CD14-positive monocyte (primary cell): Measurements from ENCODE around the gene PRKCA. TPM values are rescaled to one million over a fixed set of nuclear protein-coding genes. Genes with fewer than 3 reads are reported as not detected.

Experiments used
- DNase-seq, 3 donors: peaks; one replicate each; pipeline ENCODE4 v3.0.0-alpha.2; 2011 to 2022
- H2AFZ ChIP-seq: 2 replicates; pipeline ENCODE4 v1.6.0; 2012; ENCODE audit warnings: mild to moderate bottlenecking, low read depth, low read length, inconsistent platforms; ENCODE audit not compliant: insufficient read depth, poor library complexity, severe bottlenecking
- H3K27ac ChIP-seq, 2 donors: 1 replicate in 1 of 2; 2 replicates in 1 of 2; pipeline ENCODE4 v1.5.1; 2012 to 2013; ENCODE audit warnings: low read length in 2 of 2, control low read depth in 1 of 2, inconsistent platforms in 1 of 2, low read depth in 1 of 2, mild to moderate bottlenecking in 1 of 2
- H3K27me3 ChIP-seq, 2 donors: one replicate each; pipeline versions ENCODE4 v1.6.0 to v1.6.1; 2011 to 2013; ENCODE audit warnings: low read length in 2 of 2; ENCODE audit not compliant: control insufficient read depth in 2 of 2, insufficient read depth in 2 of 2
- H3K36me3 ChIP-seq, 2 donors: replicated peaks in 1 of 2; 1 replicate in 1 of 2; 2 replicates in 1 of 2; pipeline versions ENCODE4 v1.5.1 to v1.6.1; 2012 to 2013; ENCODE audit warnings: low read length in 2 of 2, control low read depth in 1 of 2, inconsistent platforms in 1 of 2, mild to moderate bottlenecking in 1 of 2; ENCODE audit not compliant: insufficient read depth in 2 of 2, control insufficient read depth in 1 of 2
- H3K4me1 ChIP-seq, 2 donors: 1 replicate in 1 of 2; 2 replicates in 1 of 2; pipeline versions ENCODE4 v1.5.1 to v1.6.1; 2012 to 2013; ENCODE audit warnings: low read length in 2 of 2, control low read depth in 1 of 2, inconsistent platforms in 1 of 2, mild to moderate bottlenecking in 1 of 2, moderate library complexity in 1 of 2; ENCODE audit not compliant: insufficient read depth in 2 of 2, control insufficient read depth in 1 of 2
- H3K4me2 ChIP-seq: replicated peaks from 2 replicates; pipeline ENCODE3; 2012; ENCODE audit warnings: low read length, moderate library complexity, mild to moderate bottlenecking; ENCODE audit not compliant: poor library complexity, severe bottlenecking; ENCODE audit errors: extremely low read depth
- H3K4me3 ChIP-seq, 3 experiments: fragments of 200-600 bp in 1 of 3; sonication (generic) in 1 of 3; replicated peaks in 1 of 3; 1 replicate in 2 of 3; 2 replicates in 1 of 3; pipeline ENCODE4 v1.5.1; 2011 to 2013; ENCODE audit warnings: low read length in 3 of 3, mild to moderate bottlenecking in 3 of 3, control low read depth in 2 of 3, low read depth in 2 of 3, inconsistent platforms in 1 of 3, moderate library complexity in 1 of 3
- H3K79me2 ChIP-seq: 2 replicates; pipeline ENCODE4 v1.6.0; 2012; ENCODE audit warnings: mild to moderate bottlenecking, control low read depth, inconsistent platforms, low read length, moderate library complexity; ENCODE audit not compliant: insufficient read depth
- H3K9ac ChIP-seq: 2 replicates; pipeline ENCODE4 v1.6.0; 2017; ENCODE audit warnings: low read length, mild to moderate bottlenecking; ENCODE audit not compliant: insufficient read depth, poor library complexity, severe bottlenecking
- H3K9me3 ChIP-seq, 2 donors: replicated peaks in 1 of 2; 1 replicate in 1 of 2; 2 replicates in 1 of 2; pipeline versions ENCODE4 v1.5.1 to v1.6.1; 2012 to 2013; ENCODE audit warnings: low read length in 2 of 2, control low read depth in 1 of 2; ENCODE audit not compliant: control insufficient read depth in 1 of 2, insufficient read depth in 1 of 2
- H4K20me1 ChIP-seq: 2 replicates; pipeline ENCODE4 v1.6.0; 2012; ENCODE audit warnings: mild to moderate bottlenecking, low read length, control low read depth, moderate library complexity; ENCODE audit not compliant: insufficient read depth
- H3K27ac Mint-ChIP-seq, 7 donors: one replicate each; pipeline ENCODE4 v1.8.0; 2020; ENCODE audit warnings: mild to moderate bottlenecking in 7 of 7, mixed read lengths in 7 of 7, moderate library complexity in 6 of 7, inconsistent platforms in 2 of 7
- H3K27me3 Mint-ChIP-seq, 3 donors: one replicate each; pipeline ENCODE4 v1.8.0; 2021 to 2022; ENCODE audit warnings: low read depth in 3 of 3, mild to moderate bottlenecking in 3 of 3, mixed read lengths in 3 of 3, moderate library complexity in 3 of 3, inconsistent platforms in 1 of 3
- H3K36me3 Mint-ChIP-seq, 2 donors: one replicate each; pipeline ENCODE4 v1.8.0; 2020; ENCODE audit warnings: mixed read lengths in 2 of 2, inconsistent platforms in 1 of 2, mild to moderate bottlenecking in 1 of 2
- H3K4me1 Mint-ChIP-seq: one replicate; pipeline ENCODE4 v1.8.0; 2020; ENCODE audit warnings: mild to moderate bottlenecking, mixed read lengths
- H3K4me3 Mint-ChIP-seq, 2 donors: one replicate each; pipeline ENCODE4 v1.8.0; 2020; ENCODE audit warnings: mild to moderate bottlenecking in 2 of 2, mixed read lengths in 2 of 2, moderate library complexity in 1 of 2
- H3K9me3 Mint-ChIP-seq, 7 donors: one replicate each; pipeline ENCODE4 v1.8.0; 2020 to 2022; ENCODE audit warnings: mixed read lengths in 7 of 7, mild to moderate bottlenecking in 6 of 7, moderate library complexity in 6 of 7, inconsistent platforms in 2 of 7
- WGBS: methylation state at CpG from one replicate; pipeline ENCODE4 v1.1.5; 2013; ENCODE audit warnings: missing lambda C conversion rate; ENCODE audit not compliant: insufficient coverage; 5-methylcytosine and 5-hydroxymethylcytosine counted together
- intact Hi-C, 2 donors: fragments of 100-400 bp; cut with micrococcal nuclease; formaldehyde crosslinking; loops; one replicate each; pipeline versions ENCODE4 v1.15.0 to v1.15.1; 2023
- polyA plus RNA-seq, 3 donors: library from polyadenylated mRNA; depleted of rRNA in 1 of 3; unstranded in 2 of 3; stranded (reverse) in 1 of 3; fragments of 300-500 nt in 2 of 3; fragments of >200 nt in 1 of 3; fragmentation: Illumina TruSeq in 2 of 3; gene quantifications; 1 replicate in 2 of 3; 2 replicates in 1 of 3; pipeline ENCODE4 v1.2.3, GENCODE V29; 2012 to 2021
- TF ChIP-seq, protein P1 (sequence below): fragments of 200-600 bp; IDR thresholded peaks from one replicate; pipeline ENCODE4 v1.8.0; 2022; ENCODE audit warnings: antibody characterized with exemption, mild to moderate bottlenecking

PRKCA gene
- polyA plus RNA-seq, 3 donors: 0.22 to 7.1 (median 0.30) TPM

DNA sequence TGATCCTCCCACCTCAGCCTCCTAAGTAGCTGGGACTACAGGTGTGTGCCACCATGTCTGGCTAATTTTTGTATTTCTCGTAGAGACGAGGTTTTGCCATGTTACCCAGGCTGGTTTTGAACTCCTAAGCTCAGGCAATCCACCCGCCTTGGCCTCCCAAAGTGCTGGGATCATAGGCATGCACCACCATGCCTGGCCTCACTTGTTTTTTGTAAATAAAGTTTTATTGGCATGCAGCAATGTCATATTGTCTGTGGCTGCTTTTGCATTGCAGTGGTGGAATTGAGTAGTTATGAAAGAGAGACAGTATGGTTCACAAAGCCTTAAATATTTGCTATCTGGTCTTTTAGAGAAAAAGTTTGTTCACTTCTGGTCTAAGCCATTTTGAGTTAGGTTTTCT, 124.7 kb downstream of the PRKCA start:
- H3K4me2 ChIP-seq: no peak overlapping the region
- H4K20me1 ChIP-seq: peaks cover 3% of the 10 kb centered on the region
- H3K27ac Mint-ChIP-seq: no peak overlapping the region
- no peaks in the 10 kb centered on the region for H3K27me3 ChIP-seq
- no peak for DNase-seq
- peaks cover 53% of the 10 kb centered on the region for H3K79me2 ChIP-seq
- no peaks in the 10 kb centered on the region for H3K27me3 Mint-ChIP-seq
- no peak overlapping the region for H3K4me3 Mint-ChIP-seq
- H3K9me3 Mint-ChIP-seq: no peaks in the 10 kb centered on the region
- H3K4me1 ChIP-seq: peaks cover 37 to 45% of the 10 kb centered on the region in 2 donors
- TF ChIP-seq, protein P1, sequence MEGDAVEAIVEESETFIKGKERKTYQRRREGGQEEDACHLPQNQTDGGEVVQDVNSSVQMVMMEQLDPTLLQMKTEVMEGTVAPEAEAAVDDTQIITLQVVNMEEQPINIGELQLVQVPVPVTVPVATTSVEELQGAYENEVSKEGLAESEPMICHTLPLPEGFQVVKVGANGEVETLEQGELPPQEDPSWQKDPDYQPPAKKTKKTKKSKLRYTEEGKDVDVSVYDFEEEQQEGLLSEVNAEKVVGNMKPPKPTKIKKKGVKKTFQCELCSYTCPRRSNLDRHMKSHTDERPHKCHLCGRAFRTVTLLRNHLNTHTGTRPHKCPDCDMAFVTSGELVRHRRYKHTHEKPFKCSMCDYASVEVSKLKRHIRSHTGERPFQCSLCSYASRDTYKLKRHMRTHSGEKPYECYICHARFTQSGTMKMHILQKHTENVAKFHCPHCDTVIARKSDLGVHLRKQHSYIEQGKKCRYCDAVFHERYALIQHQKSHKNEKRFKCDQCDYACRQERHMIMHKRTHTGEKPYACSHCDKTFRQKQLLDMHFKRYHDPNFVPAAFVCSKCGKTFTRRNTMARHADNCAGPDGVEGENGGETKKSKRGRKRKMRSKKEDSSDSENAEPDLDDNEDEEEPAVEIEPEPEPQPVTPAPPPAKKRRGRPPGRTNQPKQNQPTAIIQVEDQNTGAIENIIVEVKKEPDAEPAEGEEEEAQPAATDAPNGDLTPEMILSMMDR: no peak
- no peak overlapping the region for H3K27ac ChIP-seq
- H3K9ac ChIP-seq: no peak overlapping the region
- H3K4me3 ChIP-seq: no peak overlapping the region
- no peaks in the 10 kb centered on the region for H3K36me3 ChIP-seq
- H3K4me1 Mint-ChIP-seq: peaks cover 46% of the 10 kb centered on the region
- peaks cover 0 to 4% of the 10 kb centered on the region in 2 donors for H3K36me3 Mint-ChIP-seq
- intact Hi-C loops: no loop called here
- H3K9me3 ChIP-seq: no peaks in the 10 kb centered on the region
- 100% methylated on average over 3 of the region's 3 CpGs for WGBS
- no peak overlapping the region for H2AFZ ChIP-seq

- Histone ChIP-seq H3K4me2 (no peak overlapping the region), H3K36me3 (no peaks in the 10 kb centered on the region), H3K79me2 (peaks cover 78% of the 10 kb centered on the region), H3K27me3 (no peaks in the 10 kb centered on the region), H3K4me1 (peaks cover 56 to 65% of the 10 kb centered on the region in 2 donors), H4K20me1 (peaks cover 3% of the 10 kb centered on the region), H3K9me3 (no peaks in the 10 kb centered on the region), H2AFZ (no peak overlapping the region), H3K27ac (peak overlapping the region; percentile 39 to 85), H3K9ac (no peak overlapping the region), H3K4me3 (peak overlapping the region in 1 of 3 experiments; percentile 33)
- 0% methylated on average over 1 of the region's 1 CpG for WGBS
- H3K27ac Mint-ChIP-seq: peak overlapping the region in 6 of 7 donors; percentile 39 to 93 (median 74)
- no peaks in the 10 kb centered on the region for H3K27me3 Mint-ChIP-seq
- H3K4me1 Mint-ChIP-seq: peaks cover 69% of the 10 kb centered on the region
- peaks cover 0 to 4% of the 10 kb centered on the region in 2 donors for H3K36me3 Mint-ChIP-seq
- TF ChIP-seq, protein P1: no peak
- H3K4me3 Mint-ChIP-seq: no peak overlapping the region
- no peaks in the 10 kb centered on the region for H3K9me3 Mint-ChIP-seq
- intact Hi-C loops: loop anchor here (5.0 kb wide), 1 partner anchor 38 kb away; no protein-coding TSS in a partner anchor
- peak in 1 of 3 donors; percentile 21 for DNase-seq
Measured at GRCh38 chr17:66429680-66430079, 127.3 kb downstream of the PRKCA start.
